ENCODE data around the gene PLXNB1.

The PLXNB1 gene

DNA sequence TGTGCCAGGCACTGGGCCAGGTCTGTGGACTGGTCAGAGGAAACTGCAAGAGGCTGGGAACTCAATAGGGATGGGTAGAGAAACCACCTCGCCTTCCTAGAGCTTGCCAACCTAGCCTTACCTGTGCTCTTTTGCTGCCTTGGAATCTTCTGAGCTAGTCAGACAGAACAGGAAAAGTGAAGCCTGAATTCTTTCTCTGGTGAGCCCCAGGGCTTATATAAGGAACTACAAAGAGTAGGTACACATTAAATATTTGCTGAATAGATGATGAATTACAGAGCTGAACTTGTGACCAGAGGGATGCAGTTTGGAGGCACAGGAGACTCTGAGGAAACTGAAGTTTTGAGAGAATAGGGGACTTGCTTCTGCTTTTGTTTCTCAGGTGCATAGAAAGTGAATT lies 73.5 kb downstream of the PLXNB1 start:
- DNase-seq, result no peak

- no peak for DNase-seq
Observed at GRCh38 chr3:48353987-48354386, 75.9 kb downstream of the PLXNB1 start.

All from activated CD8-positive, alpha-beta memory T cell treated with anti-CD3 and anti-CD28 coated beads for 24 hours (primary cell).